ENCODE measurements around the gene CNTROB.

DNA sequence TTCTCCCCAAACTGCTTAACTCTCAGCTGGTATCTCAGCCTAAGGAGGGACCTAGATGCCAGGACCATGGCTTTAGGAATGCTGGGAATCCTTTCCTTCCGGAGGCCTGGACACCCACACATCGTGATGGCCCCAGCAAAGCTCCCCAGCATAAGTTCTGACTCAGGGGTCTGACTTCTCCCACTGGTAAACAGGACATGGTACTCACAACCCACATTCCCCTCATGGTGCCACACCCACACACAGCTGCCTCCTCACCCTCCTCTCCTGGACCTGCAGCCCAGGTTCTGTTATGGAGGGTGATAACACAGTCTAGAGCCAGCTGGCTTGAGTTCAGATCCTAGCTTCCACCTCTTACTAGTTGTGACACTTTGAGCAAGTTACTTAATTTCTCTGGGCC lies 15.2 kb upstream of the CNTROB start:
- TF ChIP-seq POLR2A (IDR thresholded peaks at IDR 0.05; ENCODE audit: low read depth, low read length): no peak
- TF ChIP-seq POLR2AphosphoS5 (IDR thresholded peaks at IDR 0.05; ENCODE audit: low read depth, low read length): no peak
- no peak for TF ChIP-seq TAF1 (IDR thresholded peaks at IDR 0.05; ENCODE audit: borderline replicate concordance, low read depth, low read length)

All from GM12892 (cell line).